ENCODE results near the gene ZSCAN30.

DNA sequence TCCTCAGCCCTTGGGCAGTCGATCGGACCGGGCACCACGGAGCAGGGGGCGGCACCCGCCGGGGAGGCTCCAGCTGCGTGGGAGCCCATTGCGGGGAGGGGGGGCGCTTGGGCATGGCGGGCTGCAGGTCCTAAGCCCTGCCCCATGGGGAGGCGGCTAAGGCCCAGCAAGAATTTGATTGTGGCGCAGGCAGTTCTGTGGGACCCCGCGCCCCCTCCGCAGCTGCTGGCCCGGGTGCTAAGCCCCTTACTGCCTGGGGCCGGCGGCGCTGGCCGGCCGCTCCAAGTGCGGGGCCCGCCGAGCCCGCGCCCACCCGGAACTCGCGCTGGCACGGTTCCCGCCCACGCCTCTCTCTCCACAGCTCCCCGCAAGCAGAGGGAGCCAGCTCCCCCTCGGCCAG lies 18.4 kb downstream of the ZSCAN30 start:
- TF ChIP-seq CTCF (IDR thresholded peaks at IDR 0.05): no peak
- no peak for TF ChIP-seq POLR2A (IDR thresholded peaks at IDR 0.05)

Measured in heart left ventricle (tissue), 13 donors.